ENCODE results near the gene ELANE. TPM values are rescaled to one million over a fixed set of nuclear protein-coding genes. Genes with fewer than 3 reads are reported as not detected.

The ELANE gene
- total and polyA plus RNA-seq, 9 of the 15 experiments (the other 6 are each of a cell fraction or from before 2014, with no cell fraction given): not detected

DNA sequence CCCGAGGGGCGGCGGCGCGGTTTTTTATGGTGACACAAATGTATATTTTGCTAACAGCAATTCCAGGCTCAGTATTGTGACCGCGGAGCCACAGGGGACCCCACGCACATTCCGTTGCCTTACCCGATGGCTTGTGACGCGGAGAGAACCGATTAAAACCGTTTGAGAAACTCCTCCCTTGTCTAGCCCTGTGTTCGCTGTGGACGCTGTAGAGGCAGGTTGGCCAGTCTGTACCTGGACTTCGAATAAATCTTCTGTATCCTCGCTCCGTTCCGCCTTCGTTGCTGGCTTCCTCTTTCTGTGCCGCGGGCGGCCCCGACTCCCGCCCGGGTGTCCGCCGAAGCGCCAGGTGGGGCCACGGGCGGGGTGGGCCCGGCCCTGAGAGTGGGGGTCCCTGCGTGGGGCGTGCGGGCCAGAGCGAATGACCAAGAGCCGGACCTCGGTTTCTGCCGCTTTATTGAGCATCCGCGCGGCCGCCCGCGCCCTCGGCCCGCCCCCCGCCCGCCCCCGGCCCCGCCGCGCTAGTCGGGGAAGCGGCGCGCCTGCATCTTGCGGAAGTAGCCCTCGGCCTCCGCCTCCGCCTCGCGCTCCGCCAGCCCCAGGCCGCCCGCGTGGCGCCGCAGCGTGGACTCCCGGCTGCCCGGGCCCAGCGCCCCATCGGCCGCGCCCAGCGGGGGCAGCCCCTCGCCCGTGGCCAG lies 39.9 kb upstream of the ELANE start (continued):
- TF ChIP-seq, protein P1, sequence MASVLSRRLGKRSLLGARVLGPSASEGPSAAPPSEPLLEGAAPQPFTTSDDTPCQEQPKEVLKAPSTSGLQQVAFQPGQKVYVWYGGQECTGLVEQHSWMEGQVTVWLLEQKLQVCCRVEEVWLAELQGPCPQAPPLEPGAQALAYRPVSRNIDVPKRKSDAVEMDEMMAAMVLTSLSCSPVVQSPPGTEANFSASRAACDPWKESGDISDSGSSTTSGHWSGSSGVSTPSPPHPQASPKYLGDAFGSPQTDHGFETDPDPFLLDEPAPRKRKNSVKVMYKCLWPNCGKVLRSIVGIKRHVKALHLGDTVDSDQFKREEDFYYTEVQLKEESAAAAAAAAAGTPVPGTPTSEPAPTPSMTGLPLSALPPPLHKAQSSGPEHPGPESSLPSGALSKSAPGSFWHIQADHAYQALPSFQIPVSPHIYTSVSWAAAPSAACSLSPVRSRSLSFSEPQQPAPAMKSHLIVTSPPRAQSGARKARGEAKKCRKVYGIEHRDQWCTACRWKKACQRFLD (CRISPR knock-in tag; IDR thresholded peaks at IDR 0.05): peak; percentile 58; the same call in 1 of the 2 replicates
- TF ChIP-seq SUPT5H (IDR thresholded peaks at IDR 0.05) (peak; percentile 82), POLR2AphosphoS5 (IDR thresholded peaks at IDR 0.05; ENCODE audit: control insufficient read depth, insufficient read depth, low read depth, low read length) (0 out of 2 replicates have a peak, but pooled peaks have one; percentile 34), PCBP1 (IDR thresholded peaks at IDR 0.05; ENCODE audit: low read depth, low read length, poor library complexity, severe bottlenecking) (peak; percentile 9), ZBTB7A (IDR thresholded peaks at IDR 0.05; ENCODE audit: borderline replicate concordance, control insufficient read depth, low read depth, low read length) (peak; percentile 33; the same call in 1 of the 2 replicates), POLR2G (IDR thresholded peaks at IDR 0.05; ENCODE audit: low read depth, low read length) (peak; percentile 37), RBFOX2 (IDR thresholded peaks at IDR 0.05; ENCODE audit: low read depth, low read length) (peak; percentile 58), HEY1 (CRISPR knock-in tag; IDR thresholded peaks at IDR 0.05; ENCODE audit: borderline replicate concordance) (no peak), SIX5 (IDR thresholded peaks at IDR 0.05; ENCODE audit: borderline replicate concordance in 1 of 2, insufficient read depth in 1 of 2, low read depth in 1 of 2, low read length in 2 of 2) (no peak), ARID2 (IDR thresholded peaks at IDR 0.05) (no peak), TCF7L2 (IDR thresholded peaks at IDR 0.05; ENCODE audit: low read depth, low read length) (no peak), MYNN (IDR thresholded peaks at IDR 0.05) (peak; percentile 16; the same call in 1 of the 2 replicates), MYNN (CRISPR knock-in tag; IDR thresholded peaks at IDR 0.05) (no peak), NONO (IDR thresholded peaks at IDR 0.05; ENCODE audit: low read depth in 2 of 2, low read length in 1 of 2) (no peak), SP1 (CRISPR knock-in tag; IDR thresholded peaks at IDR 0.05) (no peak)
- TF ChIP-seq, protein P2, sequence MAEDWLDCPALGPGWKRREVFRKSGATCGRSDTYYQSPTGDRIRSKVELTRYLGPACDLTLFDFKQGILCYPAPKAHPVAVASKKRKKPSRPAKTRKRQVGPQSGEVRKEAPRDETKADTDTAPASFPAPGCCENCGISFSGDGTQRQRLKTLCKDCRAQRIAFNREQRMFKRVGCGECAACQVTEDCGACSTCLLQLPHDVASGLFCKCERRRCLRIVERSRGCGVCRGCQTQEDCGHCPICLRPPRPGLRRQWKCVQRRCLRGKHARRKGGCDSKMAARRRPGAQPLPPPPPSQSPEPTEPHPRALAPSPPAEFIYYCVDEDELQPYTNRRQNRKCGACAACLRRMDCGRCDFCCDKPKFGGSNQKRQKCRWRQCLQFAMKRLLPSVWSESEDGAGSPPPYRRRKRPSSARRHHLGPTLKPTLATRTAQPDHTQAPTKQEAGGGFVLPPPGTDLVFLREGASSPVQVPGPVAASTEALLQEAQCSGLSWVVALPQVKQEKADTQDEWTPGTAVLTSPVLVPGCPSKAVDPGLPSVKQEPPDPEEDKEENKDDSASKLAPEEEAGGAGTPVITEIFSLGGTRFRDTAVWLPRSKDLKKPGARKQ (CRISPR knock-in tag; IDR thresholded peaks at IDR 0.05): 0 out of 2 replicates have a peak, but pooled peaks have one; percentile 15
- TF ChIP-seq, protein P3, sequence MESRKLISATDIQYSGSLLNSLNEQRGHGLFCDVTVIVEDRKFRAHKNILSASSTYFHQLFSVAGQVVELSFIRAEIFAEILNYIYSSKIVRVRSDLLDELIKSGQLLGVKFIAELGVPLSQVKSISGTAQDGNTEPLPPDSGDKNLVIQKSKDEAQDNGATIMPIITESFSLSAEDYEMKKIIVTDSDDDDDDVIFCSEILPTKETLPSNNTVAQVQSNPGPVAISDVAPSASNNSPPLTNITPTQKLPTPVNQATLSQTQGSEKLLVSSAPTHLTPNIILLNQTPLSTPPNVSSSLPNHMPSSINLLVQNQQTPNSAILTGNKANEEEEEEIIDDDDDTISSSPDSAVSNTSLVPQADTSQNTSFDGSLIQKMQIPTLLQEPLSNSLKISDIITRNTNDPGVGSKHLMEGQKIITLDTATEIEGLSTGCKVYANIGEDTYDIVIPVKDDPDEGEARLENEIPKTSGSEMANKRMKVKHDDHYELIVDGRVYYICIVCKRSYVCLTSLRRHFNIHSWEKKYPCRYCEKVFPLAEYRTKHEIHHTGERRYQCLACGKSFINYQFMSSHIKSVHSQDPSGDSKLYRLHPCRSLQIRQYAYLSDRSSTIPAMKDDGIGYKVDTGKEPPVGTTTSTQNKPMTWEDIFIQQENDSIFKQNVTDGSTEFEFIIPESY (CRISPR knock-in tag; IDR thresholded peaks at IDR 0.05): peak; percentile 97
